NOMO-1 treated with DMSO at 0.1 percent for 48 hours (cell line): ENCODE results near the gene PARM1.

Experiments used
- DNase-seq: peaks from one replicate; lab custom pipeline; 2025; ENCODE audit not compliant: unreplicated experiment; lab: John Stamatoyannopoulos, UW

PARM1 gene

GRCh38 chr4:74942251-74942917, 9.5 kb downstream of the PARM1 start:
- no peak for DNase-seq

DNA sequence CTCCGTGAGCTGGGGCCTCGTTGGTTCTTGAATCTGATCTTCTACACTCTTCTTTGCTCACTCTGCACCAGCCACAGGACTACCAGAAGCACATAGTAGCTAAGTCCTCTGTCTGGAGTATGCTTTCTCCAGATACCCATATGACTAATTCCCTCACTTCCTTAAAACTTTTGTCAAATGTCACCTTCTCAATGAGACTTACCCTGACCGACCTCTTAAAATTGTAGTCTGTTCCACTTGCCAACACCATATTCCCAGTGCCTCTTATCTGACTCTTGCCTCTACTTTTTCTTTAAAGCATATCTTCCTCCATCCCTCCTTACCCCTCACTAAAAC, 10.0 kb downstream of the PARM1 start:
- DNase-seq, result peak; percentile 16

GRCh38 chr4:74944354-74944793, 11.5 kb downstream of the PARM1 start:
- DNase-seq, result no peak

DNA sequence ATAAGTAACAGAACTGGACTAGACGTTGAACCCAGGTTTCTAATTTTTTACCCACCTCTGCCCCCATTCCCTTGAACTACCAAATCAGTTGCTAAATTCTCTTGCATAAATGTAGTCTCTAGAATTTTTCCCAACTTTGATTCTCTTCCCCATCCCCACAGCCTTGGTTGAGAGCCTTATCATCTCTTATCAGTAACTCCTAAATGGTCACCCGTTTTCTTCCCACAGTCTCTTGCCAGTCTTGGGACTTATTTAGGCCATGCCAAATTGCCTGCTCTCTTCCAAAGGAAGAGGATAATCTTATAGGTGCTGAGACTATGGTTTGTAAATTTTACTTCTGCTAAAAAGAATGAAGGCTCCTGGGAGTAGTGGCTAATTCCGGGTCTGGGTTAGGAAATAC, 13.3 kb downstream of the PARM1 start:
- no peak for DNase-seq

- DNase-seq, result no peak
Observed at GRCh38 chr4:74947798-74948197, 14.9 kb downstream of the PARM1 start.

DNA sequence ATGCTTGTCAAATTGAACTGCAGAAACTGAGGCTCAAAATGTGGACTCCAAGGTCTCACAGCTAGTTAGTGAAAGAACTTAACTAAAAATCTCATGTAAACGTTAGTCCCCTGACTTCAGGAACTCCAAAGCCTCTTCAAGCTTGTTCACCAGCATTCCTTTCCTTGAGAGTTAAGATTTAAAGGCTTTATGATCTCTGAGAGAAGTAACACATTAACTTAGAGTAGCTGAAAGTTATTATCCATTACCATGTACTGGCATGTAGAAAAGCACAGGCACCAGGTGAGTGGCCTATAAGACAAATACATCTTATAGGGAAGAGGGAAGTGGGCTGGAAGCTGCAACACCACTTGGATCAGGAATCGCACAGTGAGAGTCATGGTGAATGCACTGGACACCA, 15.3 kb downstream of the PARM1 start:
- DNase-seq, result no peak

DNA sequence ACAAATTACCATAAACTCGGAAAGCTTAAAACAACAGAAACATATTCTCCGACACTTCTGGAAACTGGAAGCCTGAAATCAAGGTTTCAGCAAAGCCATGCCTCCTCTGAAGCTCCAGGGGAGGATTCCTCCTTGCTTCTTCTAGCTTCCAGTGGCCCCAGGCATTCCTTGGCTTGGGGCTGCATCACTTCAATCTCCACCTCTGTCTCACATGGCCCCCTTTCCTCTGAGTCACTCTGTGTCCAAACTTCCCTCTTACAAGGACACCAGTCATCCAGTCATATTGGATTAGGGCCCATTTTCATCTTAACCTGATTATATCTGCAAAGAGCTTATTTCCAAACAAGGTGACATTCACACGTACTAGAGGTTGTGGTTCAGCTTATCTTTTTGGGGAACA, 17.3 kb downstream of the PARM1 start:
- DNase-seq, result no peak

DNA sequence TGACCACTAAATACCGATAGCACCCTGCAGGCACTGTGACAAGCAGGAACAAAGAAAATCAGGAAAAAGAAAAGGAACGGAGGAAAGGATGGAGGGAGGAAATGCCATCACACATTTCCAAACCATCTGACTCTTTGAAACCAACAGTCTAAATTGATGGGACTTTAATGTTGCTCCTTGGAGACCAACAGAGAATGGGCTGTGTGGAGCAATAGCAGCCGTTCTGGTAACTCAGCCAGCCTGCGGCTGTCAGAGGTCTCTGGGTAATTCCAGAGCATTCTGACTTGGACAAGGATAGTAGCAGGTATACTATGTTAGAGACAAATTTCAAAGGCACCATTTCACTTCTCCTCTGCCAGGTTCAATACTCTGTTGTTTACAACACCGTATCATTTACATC, 18.0 kb downstream of the PARM1 start:
- DNase-seq, result no peak

- DNase-seq, result no peak
Observed at GRCh38 chr4:74953647-74954046, 20.7 kb downstream of the PARM1 start.

DNA sequence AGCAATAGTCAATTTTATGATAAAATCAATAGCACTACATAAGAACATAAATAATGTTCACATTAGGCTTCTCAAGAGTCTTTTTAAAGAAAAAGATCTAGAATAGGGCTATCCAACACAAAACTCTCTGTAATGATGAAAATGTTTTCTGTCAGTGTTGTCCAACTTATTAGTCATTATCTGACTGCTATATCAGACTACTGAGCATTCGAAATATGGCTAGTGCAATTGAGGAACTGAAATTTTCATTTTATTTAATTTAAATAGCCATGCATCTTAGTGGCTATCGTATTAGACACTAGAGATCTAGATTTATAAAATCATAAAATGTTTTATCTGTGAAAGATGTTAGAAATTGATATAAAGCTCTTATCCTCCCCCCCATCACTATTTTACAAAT, 26.0 kb downstream of the PARM1 start:
- no peak for DNase-seq

DNA sequence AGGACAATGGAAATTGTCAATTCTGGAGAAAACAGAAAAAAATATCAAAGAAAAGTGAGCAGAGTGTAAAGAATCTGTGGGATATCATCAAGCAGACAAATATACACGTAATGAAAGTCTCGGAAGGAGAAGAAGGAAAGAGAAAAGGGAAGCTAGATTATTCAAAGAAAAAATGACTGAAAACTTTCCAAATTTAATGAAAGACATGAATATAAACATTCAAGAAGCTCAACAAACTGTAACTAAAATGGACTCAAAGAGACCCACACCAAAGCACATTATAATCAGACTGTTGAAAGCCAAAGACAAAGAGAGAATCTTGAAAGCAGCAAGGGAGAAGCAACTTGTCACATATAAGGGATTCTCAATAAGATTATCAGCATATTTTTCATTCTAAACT, 28.3 kb downstream of the PARM1 start:
- DNase-seq, result no peak

DNA sequence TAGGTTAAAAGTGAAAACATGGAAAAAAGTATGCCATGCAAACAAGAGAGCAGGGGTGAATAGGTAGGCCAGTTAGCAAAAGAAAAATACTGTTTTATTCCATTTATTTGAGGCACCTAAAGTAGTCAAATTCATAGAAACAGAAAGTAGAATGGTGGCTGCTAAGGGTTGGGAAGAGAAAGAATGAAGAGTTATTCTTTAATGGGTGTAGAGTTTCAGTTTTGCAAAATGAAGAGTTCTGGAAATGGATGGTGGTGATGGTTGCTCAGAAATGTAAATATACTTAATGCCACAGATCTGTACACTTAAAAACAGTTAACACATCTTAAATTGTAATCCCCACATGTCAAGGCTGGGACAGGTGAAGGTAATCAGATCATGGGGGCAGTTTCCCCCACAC, 29.7 kb downstream of the PARM1 start:
- no peak for DNase-seq

GRCh38 chr4:74964311-74964710, 31.4 kb downstream of the PARM1 start:
- DNase-seq, result no peak

GRCh38 chr4:74967324-74967723, 34.4 kb downstream of the PARM1 start:
- no peak for DNase-seq

- DNase-seq, result peak; percentile 62
Observed at GRCh38 chr4:74968456-74969164, 35.7 kb downstream of the PARM1 start.

- no peak for DNase-seq
Observed at GRCh38 chr4:74969507-74970474, 36.9 kb downstream of the PARM1 start.

DNA sequence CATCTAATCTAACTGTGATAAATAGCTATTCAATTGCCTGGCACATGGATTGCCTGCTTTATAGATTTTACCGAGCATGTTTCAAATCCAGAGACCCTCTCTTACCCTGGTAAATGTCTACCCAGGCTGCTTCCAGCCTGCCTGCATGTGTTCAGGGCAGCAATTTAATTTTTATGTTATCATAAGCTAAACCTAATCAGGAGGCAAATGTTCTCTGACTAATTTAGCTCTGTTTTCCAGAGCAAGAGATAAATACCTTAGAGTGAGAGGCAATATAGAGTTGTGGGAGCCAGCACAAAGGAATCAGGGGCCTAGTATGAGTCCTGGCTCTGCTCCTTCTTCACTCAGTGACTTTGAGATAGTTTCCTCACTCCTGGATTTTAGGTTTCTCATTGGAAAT, 37.7 kb downstream of the PARM1 start:
- DNase-seq, result no peak

- DNase-seq, result no peak
Observed at GRCh38 chr4:74971862-74972261, 38.9 kb downstream of the PARM1 start.

DNA sequence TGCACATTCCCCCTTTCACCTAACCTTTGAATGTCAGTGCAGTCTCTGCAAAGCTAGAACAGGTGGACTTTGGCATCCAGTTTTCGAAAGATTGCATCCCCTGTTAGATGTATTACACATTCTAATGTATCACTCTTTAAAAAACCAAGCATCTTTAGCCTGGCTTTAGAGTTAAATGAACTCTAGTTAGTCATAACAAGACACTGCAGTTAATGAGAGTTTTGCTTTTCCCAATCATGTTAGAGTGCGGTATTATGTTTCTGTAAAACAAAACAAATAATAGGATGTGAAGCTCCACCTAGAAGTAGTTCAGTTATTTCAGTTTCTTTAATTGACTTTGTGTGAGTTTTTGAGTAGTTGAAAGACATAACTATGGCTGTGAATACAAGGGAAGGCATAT, 42.2 kb downstream of the PARM1 start:
- no peak for DNase-seq

DNA sequence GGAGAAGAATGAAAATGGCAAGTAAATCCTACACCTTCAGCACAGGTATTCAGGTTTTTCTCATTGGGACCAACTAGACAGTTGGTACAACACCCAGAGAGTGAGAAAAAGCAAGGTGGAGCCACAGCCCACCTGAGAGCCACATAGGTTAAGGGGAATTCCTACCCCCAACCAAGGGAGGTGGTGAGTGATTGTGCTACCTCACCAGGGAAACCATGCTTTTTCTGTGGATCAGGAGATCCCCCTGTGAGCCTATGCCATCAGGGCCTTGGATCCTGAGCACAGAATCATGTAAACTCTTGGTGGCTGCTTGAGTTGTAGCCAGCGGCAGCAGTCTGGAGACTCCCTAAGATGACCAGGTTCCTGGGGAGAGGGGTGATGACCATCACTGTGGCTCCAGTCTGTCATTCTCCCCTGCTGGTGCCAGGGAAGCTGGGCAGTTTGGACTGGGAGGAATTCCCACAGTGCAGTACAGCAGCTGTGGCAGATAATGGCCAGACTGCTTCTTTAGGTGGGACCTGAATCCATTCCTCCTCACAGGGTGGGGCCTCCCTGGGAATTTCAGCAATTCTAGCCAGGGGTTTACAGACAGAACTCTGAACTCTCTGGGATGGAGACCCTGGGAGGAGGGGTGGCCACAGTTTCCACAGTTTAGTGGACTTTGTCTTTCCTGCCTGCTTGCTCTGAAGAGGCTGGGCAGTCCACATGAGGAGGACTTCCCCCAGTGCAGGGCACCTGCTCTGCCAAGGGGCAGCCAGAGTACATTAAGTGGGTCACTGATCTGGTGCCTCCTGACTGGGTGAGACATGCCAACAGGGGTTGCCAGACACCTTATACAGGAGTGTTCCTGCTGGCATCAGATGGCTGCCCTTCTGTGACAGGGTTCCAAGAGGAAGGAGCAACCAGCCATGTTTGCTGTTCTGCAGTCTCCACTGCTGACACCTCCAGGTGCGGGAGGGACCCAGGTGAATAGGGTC, 43.2 kb downstream of the PARM1 start:
- no peak for DNase-seq
